Kidney (tissue), 14 donors: Measurements from ENCODE around the gene COX7A1. TPM values are rescaled to one million over a fixed set of nuclear protein-coding genes. Genes with fewer than 3 reads are reported as not detected.

ENCODE experiments used
- DNase-seq, 5 donors: peaks; one replicate each; pipeline ENCODE4 v3.0.0-alpha.2; 2013 to 2020
- FAIRE-seq: peaks from 2 replicates; lab custom pipeline; 2012; peaks lifted over from hg19 to GRCh38; lab: Jason Lieb, UNC
- H3K27ac ChIP-seq, 2 donors: one replicate each; pipeline ENCODE4 v1.7.0; 2013; ENCODE audit warnings: low read depth in 2 of 2, low read length in 2 of 2, inconsistent platforms in 1 of 2
- H3K27me3 ChIP-seq: one replicate; pipeline ENCODE4 v1.7.1; 2013; ENCODE audit warnings: low read length, inconsistent platforms; ENCODE audit not compliant: control insufficient read depth, insufficient read depth
- H3K36me3 ChIP-seq, 3 donors: one replicate each; pipeline versions ENCODE4 v1.7.0 to v1.7.1; 2013; ENCODE audit warnings: low read length in 3 of 3, control low read depth in 1 of 3, inconsistent platforms in 1 of 3; ENCODE audit not compliant: insufficient read depth in 3 of 3, control insufficient read depth in 2 of 3
- H3K4me1 ChIP-seq, 3 donors: one replicate each; pipeline versions ENCODE4 v1.7.0 to v1.7.1; 2013; ENCODE audit warnings: low read length in 3 of 3, inconsistent platforms in 1 of 3, low read depth in 1 of 3; ENCODE audit not compliant: control insufficient read depth in 2 of 3, insufficient read depth in 2 of 3
- H3K4me3 ChIP-seq, 3 donors: one replicate each; pipeline versions ENCODE4 v1.7.0 to v1.8.1; 2013; ENCODE audit warnings: low read length in 3 of 3, control low read depth in 1 of 3, inconsistent platforms in 1 of 3
- H3K9ac ChIP-seq, 3 donors: one replicate each; pipeline versions ENCODE4 v1.7.0 to v1.7.1; 2013; ENCODE audit warnings: low read length in 3 of 3, control low read depth in 1 of 3, inconsistent platforms in 1 of 3
- H3K9me3 ChIP-seq, 3 donors: one replicate each; pipeline versions ENCODE4 v1.7.0 to v1.7.1; 2013; ENCODE audit warnings: low read length in 3 of 3, control low read depth in 1 of 3, inconsistent platforms in 1 of 3; ENCODE audit not compliant: control insufficient read depth in 2 of 3, insufficient read depth in 1 of 3
- CTCF ChIP-seq: IDR thresholded peaks from 3 replicates; pipeline ENCODE4 v1.5.1; 2012; ENCODE audit warnings: mild to moderate bottlenecking, moderate library complexity, borderline replicate concordance; ENCODE audit not compliant: insufficient read depth; ENCODE audit errors: extremely low read depth
- intact Hi-C: fragments of 100-400 bp; cut with DNase I; formaldehyde crosslinking; loops from one replicate; pipeline ENCODE4 v1.11.1; 2022
- polyA plus RNA-seq: library from polyadenylated mRNA; stranded (reverse); fragments of 350-450 nt; fragmentation: Illumina TruSeq; extraction: RNeasy Lipid Tissue Mini Kit (QIAGEN cat#74804); gene quantifications from one replicate; pipeline ENCODE4 v1.2.3, GENCODE V29; 2014; ENCODE audit warnings: low read depth, low replicate concordance; ENCODE audit not compliant: insufficient read depth
- total RNA-seq: library from RNA; stranded (reverse); fragmentation: NEBNext Ultra II Directional; extraction: Animal tissue kit (Norgen Biotek cat#: 25700); gene quantifications from one replicate; pipeline ENCODE4 v1.2.1, GENCODE V29; 2021
- donor health status: control.
- donor health status: control.
- donor health status: control.
- donor health status: control.
- donor health status: control.
- donor health status: DM: yes; HTN: yes; CAD: no.
- donor health status: Normal renal cell carcinoma (clear cell type).

COX7A1 gene
- total and polyA plus RNA-seq, 2 donors from 2014 or later: 56.2 to 199 TPM

GRCh38 chr19:36110487-36111199 is 41.6 kb downstream of the COX7A1 start, which contains the start of gene OVOL3:
OVOL3 (plus strand) TSS chr19:36111143; CDS start chr19:36111203, 60 bp downstream.
- Histone ChIP-seq H3K9me3 (no peaks in the 10 kb centered on the region), H3K4me3 (no peak within 1 kb of the TSS), H3K36me3 (peaks cover 0 to 13% (median 0%) of the 10 kb centered on the region in 3 donors), H3K4me1 (peaks cover 0 to 10% (median 0%) of the 10 kb centered on the region in 3 donors), H3K27me3 (no peaks in the 10 kb centered on the region), H3K27ac (no peak within 1 kb of the TSS), H3K9ac (no peak within 1 kb of the TSS)
- no peak for DNase-seq
- no peak for TF ChIP-seq CTCF
- intact Hi-C loops: no loop called here
- no peak for FAIRE-seq

- Histone ChIP-seq H3K27me3 (no peaks in the 10 kb centered on the region), H3K27ac (no peak overlapping the region), H3K36me3 (peaks cover 0 to 13% (median 0%) of the 10 kb centered on the region in 3 donors), H3K4me1 (peaks cover 0 to 3% (median 0%) of the 10 kb centered on the region in 3 donors), H3K9ac (no peak overlapping the region), H3K4me3 (no peak overlapping the region), H3K9me3 (no peaks in the 10 kb centered on the region)
- TF ChIP-seq CTCF: no peak
- intact Hi-C loops: no loop called here
- DNase-seq: no peak
- FAIRE-seq: no peak
Measured at GRCh38 chr19:36108684-36109083, 43.6 kb downstream of the COX7A1 start.

GRCh38 chr19:36106991-36107390 is 45.3 kb downstream of the COX7A1 start:
- Histone ChIP-seq H3K4me3 (no peak overlapping the region), H3K27ac (no peak overlapping the region), H3K27me3 (no peaks in the 10 kb centered on the region), H3K4me1 (no peaks in the 10 kb centered on the region), H3K9me3 (no peaks in the 10 kb centered on the region), H3K36me3 (peaks cover 0 to 8% (median 0%) of the 10 kb centered on the region in 3 donors), H3K9ac (no peak overlapping the region)
- FAIRE-seq (no peak), DNase-seq (no peak)
- intact Hi-C loops: no loop called here
- TF ChIP-seq CTCF: no peak
